Epidermal melanocyte (primary cell): Measurements from ENCODE around the gene AAGAB.
"Not testable (repeated sequence)": the region's sequence is repeated elsewhere in the genome, so short reads cannot be mapped to it uniquely, and the experiment has no call there.

Experiments
- DNase-seq: peaks from one replicate; pipeline ENCODE4 v3.0.0; 2011; ENCODE audit warnings: low spot score; ENCODE audit not compliant: insufficient read length

The AAGAB gene

GRCh38 chr15:67253549-67254237, 768 bp downstream of the AAGAB start:
- no peak for DNase-seq

- DNase-seq = no peak
These were observed 1.4 kb downstream of the AAGAB start for GRCh38 chr15:67253101-67253500.

DNA sequence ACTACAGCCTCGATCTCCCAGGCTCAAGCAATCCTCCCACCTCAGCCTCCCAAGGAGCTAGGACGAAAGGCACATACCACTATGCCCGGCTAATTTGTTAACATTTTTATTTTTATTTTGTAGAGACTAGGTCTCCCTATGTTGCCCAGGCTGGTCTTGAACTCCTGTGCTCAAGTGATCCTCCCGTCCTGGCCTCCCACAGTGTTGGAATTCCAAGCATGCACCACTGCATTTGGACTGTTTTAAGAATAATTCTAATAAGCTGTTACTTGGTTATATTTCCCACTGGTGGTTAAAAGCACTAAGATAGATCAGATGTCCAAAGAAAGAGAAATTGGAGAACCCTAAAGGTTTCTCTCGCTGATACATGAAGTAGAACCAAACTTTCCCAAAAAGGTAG, 3.1 kb downstream of the AAGAB start:
- DNase-seq = no peak

GRCh38 chr15:67249830-67250229, 4.6 kb downstream of the AAGAB start:
- DNase-seq = no peak

DNA sequence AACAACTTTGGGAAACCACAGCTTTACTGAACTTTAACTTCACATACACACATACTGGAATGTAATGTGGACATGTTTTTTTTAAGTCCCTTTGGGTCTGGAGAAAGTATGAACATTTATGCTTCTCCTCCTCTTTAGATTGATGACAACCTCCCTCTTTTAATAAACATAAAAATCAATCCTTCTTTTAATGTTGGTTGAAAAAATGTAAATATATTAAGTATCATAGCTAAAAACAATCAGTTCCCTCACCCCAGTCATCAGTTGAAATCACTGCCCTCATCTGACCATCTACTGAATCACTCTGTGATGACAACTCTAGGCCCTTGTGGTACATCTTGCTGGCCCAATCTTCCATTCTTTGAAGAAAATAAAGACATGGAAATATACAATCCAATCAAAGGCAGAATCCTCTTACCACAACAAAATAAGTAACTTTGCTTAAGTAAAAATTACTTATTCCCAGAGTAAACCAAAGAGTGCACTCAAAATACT, 6.4 kb downstream of the AAGAB start:
- no peak for DNase-seq

GRCh38 chr15:67246606-67247005, 7.9 kb downstream of the AAGAB start:
- DNase-seq = not testable (repeated sequence)

DNA sequence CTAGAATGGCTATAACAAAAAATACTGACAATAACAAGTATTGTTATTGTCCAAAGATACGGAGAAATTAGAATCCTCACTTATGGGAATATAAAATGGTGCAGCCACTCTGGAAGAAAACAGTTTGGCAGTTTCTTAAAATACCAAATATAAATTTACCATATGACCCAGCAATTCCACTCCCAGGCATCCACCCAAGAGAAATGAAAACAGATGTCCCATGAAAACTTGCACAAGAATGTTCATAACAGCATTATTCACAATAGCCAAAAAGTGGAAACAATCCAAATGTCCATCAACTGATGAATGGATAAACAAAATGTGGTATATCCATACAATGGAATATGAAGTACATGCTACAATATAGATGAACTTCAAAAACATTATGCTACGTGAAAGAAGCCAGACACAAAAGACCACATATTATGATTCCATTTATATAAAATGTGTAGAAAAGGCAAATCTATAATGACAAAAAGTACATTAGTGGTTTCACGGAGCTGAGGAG, 9.4 kb downstream of the AAGAB start:
- no peak for DNase-seq

DNA sequence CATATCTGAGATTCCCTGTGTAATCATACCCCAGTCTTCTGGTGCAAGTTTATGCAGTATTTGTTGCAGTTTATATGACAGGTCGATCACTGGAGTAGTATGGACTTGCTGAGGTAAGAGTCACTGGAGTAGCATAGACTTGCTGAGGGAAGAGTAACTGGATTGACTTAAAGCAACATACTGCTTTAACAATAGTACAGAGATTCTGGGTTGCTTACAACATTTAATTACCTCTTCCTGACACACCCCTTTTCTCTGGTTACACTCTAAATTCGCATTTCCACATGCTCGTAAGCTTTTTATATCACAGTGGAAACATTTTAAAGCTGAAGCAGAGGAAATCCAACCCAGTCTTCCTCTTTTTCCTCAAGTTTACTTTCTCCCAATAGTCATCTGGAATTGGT, 11.8 kb downstream of the AAGAB start:
- no peak for DNase-seq

GRCh38 chr15:67241132-67241855, 13.2 kb downstream of the AAGAB start:
- no peak for DNase-seq

DNA sequence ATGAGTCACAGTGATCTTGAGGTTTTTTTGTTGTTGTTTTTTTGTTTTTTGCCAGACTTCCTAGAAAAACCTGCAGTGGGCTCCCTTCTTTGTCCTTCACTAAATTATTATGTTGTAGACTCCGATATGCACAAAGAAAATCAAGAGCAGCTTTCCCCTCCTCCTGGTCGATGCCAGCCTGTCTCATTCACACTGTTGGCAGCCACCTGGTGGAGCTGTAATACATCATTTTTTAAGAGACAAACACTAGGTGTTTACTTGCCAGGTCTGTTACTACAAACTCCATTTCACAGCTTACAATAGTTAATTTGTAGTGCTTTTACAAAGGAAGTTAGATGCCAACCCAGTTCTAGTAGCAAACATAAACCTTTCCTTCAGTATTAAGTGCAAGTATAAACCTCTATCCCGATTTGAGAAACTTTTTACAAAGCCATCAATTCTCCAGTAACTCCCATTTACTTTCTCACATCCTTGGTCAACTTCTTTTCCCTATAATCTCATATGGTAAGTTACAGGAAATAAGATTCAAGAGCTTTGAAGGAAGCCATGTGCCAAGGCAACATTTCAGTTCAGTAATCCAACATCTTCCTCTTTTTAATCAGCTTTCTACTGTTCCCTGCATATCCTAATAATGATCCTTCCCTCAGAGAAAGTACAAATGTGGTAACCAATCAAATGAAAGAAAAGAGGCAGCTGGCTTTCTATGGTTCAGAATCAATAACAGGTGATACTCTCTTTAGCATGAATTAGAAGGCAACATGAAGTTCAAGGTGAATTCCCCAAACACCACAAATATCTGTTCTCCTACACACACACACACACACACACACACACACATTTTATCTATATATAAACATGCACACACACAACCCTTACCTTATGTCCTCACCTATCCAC, 14.0 kb downstream of the AAGAB start:
- DNase-seq = no peak

DNA sequence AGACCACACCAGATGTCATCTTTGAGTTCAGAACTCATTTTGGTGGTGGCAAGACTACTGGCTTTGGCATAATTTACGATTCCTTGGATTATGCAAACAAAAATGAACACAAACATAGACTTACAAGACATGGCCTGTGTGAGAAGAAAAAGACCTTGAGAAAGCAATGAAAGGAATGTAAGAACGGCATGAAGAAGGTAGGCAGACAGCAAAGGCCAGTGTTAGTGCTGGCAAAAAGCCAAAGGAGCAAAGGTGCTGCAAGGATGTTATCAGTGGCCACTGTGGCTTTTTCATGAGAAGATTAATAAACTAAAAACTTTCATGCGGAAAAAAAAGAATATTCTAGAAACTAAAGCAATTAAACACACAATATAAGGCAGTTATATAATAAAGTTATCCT, 21.9 kb downstream of the AAGAB start:
- DNase-seq = no peak

GRCh38 chr15:67230504-67230903, 24.0 kb downstream of the AAGAB start:
- DNase-seq = no peak

- DNase-seq = no peak
These were observed 26.2 kb downstream of the AAGAB start for GRCh38 chr15:67228286-67228685.

DNA sequence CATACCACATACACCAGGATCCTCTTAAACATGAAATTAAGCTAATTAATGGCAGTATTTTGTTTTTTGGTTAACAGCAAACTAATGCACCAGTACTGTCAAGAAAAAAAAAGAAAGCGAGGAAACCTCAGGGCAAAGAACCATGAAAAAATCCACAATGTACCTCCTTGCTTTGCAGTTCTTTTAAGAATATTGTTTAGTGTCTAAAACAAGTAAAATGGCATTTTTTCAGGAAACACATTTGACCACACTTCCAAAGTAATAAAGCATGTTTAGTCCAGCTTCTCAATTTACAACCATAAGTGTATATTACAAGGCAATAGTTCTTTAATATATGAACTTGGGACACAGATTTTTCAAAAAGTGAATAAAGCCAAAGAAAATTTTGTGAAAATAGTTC, 26.6 kb downstream of the AAGAB start:
- DNase-seq = no peak

DNA sequence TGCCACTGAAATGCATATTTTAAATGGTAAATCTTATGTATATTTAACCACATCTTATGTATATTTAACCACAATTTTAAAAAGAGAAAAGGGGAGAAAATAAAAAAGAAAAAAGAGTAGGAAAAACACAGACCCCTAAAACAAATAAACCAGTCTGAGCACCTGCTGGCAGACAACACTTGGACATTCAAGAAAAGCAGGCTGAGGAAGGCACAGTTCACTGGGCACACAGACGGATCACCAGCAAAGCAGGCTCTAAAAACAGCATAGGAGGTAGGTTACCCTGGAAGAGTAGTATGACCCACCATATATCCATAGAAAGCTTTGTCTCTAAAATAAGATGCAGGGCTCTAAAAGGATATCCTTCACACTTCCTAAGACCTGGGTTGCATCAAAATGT, 27.0 kb downstream of the AAGAB start:
- no peak for DNase-seq

DNA sequence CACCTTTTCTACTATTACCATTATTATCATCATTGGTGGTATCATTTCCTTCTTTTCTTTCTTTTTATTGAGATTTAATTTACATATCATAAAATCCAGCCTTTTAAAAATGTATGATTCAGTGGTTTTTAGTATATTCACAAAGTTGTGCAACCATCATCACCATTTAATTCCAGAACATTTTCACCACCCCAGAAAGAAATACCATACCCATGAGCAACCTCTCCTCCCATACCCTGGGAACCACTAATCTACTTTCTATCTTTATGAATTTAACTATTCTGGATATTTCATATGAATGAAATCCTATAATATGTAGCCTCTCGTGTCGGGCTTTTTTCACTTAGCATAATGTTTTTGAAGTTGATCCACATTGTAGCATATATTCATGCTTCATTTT, 29.1 kb downstream of the AAGAB start:
- no peak for DNase-seq

- no peak for DNase-seq
These were observed 29.6 kb downstream of the AAGAB start for GRCh38 chr15:67224889-67225288.

- no peak for DNase-seq
These were observed 35.2 kb downstream of the AAGAB start for GRCh38 chr15:67219288-67219687.

DNA sequence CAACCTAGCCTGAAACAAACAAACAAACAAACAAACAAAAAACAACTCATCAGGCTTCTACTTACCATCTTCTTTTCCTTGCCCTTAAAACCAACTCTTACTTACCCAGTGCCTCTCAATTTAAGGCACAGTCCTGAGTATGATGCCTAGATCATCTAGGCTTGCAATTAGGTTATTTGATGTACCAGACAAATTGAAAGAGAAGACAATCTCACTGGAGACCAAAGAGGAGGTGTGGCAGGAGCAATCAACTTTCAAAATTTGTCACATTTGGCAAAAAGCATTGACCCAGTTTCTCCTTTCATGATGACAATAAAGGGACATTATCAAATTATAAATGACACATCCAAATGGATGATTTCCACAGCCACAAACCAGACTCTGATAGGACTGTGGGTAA, 36.0 kb downstream of the AAGAB start:
- no peak for DNase-seq

DNA sequence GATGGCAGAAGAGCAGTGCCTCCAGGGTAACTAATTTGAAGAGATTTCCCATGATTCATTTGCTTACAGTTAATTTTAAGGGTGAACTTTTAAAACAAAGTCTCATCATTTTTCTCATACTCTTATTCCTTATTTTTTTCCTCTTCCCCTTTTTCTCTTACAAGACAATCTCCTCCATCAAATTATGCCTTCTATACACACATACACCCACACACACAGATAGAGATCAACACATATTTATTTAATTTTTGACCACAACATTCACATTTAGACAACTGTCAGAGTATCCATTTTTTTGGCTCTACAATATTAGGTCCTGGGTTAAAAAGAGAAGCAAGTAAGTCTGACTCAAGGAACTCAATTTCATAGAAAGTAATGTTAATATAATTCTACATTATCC, 37.6 kb downstream of the AAGAB start:
- DNase-seq = no peak

DNA sequence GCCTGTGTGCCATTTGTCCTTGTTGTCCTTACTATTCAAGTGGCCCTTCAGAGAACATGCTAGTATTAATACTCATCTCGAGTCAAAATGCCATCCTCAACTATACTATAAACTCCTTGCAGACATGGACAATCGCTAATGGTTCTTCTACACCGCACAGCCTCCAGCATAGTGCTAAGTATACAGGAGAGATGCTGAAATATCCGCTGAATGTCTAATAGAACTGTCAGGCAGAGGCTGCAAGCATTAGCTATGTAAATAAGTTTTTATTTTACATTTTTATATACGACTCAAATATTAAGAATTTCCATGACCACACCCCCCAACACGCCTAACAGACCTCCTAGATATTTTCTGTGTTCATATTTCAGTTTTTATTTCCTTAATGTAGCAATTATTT, 39.4 kb downstream of the AAGAB start:
- DNase-seq = no peak
